ENCODE measurements around the gene GPR17. TPM values are rescaled to one million over a fixed set of nuclear protein-coding genes. Genes with fewer than 3 reads are reported as not detected.

Gene GPR17
- total RNA-seq, 1 experiment from 2014 or later: 0.35 TPM

- no peak overlapping the region for H3K4me3 Mint-ChIP-seq
- H3K4me1 Mint-ChIP-seq: peaks cover 8 to 22% of the 10 kb centered on the region in 2 experiments
- Histone ChIP-seq H3K27ac (ENCODE audit: insufficient read length, low read depth, low read length) (no peak overlapping the region), H2BK12ac (ENCODE audit: insufficient read length, low read depth, low read length) (no peak overlapping the region), H3K23ac (ENCODE audit: insufficient read length, low read depth, low read length) (no peak overlapping the region), H3K9ac (ENCODE audit: extremely low read depth, insufficient read length, low read length) (no peak overlapping the region), H3K56ac (ENCODE audit: insufficient read length, low read depth, low read length) (no peak overlapping the region), H4K20me1 (ENCODE audit: control insufficient read depth, insufficient read depth, insufficient read length) (no peaks in the 10 kb centered on the region), H3K79me2 (ENCODE audit: insufficient read depth, low read length) (no peaks in the 10 kb centered on the region), H3K4ac (ENCODE audit: low read depth, low read length) (no peak overlapping the region), H3K18ac (ENCODE audit: insufficient read length, low read depth, low read length) (no peak overlapping the region), H4K91ac (ENCODE audit: insufficient read length, low read depth, low read length) (no peak overlapping the region), H3K4me2 (ENCODE audit: insufficient read depth, insufficient read length, low read length) (no peak overlapping the region), H2BK5ac (ENCODE audit: insufficient read length, low read length) (no peak overlapping the region), H2AFZ (ENCODE audit: low read length) (no peak overlapping the region), H3K23me2 (ENCODE audit: insufficient read length, low read depth, low read length, poor library complexity, severe bottlenecking) (peaks cover 4% of the 10 kb centered on the region), H3K79me1 (ENCODE audit: insufficient read depth, low read depth, low read length, poor library complexity, severe bottlenecking) (no peaks in the 10 kb centered on the region), H3K14ac (ENCODE audit: insufficient read depth, low read length) (no peak overlapping the region; the same call in 1 of the 2 replicates), H3K4me1 (ENCODE audit: insufficient read depth, low read length) (no peaks in the 10 kb centered on the region), H2BK120ac (ENCODE audit: low read depth, low read length, poor library complexity, severe bottlenecking) (no peak overlapping the region), H3T11ph (ENCODE audit: low read length) (no peak overlapping the region), H3K9me3 (ENCODE audit: control insufficient read depth, low read depth, low read length) (no peaks in the 10 kb centered on the region), H2BK20ac (ENCODE audit: low read depth, low read length, poor library complexity, severe bottlenecking) (no peak overlapping the region), H2AK5ac (ENCODE audit: insufficient read length, low read length) (no peak overlapping the region), H4K5ac (ENCODE audit: insufficient read length, low read depth, low read length) (no peak overlapping the region), H3K27me3 (ENCODE audit: insufficient read depth, low read length) (no peaks in the 10 kb centered on the region), H2BK15ac (ENCODE audit: low read depth, low read length) (no peak overlapping the region), H4K8ac (replicated peaks; ENCODE audit: insufficient read length, low read depth, low read length) (no peak overlapping the region)
- WGBS (ENCODE audit: extremely low coverage, insufficient read length, low lambda C conversion rate): no CpG with 5 or more reads among the region's 6 CpGs
- no peak overlapping the region for H3K27ac Mint-ChIP-seq
- H3K27me3 Mint-ChIP-seq (ENCODE audit: low read depth): peaks cover 8% of the 10 kb centered on the region
- no peaks in the 10 kb centered on the region for H3K9me3 Mint-ChIP-seq
- no peak for DNase-seq
- TF ChIP-seq CTCF (conservative IDR thresholded peaks at IDR 0.05): no peak
- no peaks in the 10 kb centered on the region for H3K36me3 Mint-ChIP-seq (ENCODE audit: insufficient read depth in 1 of 3, low read depth in 3 of 3)
Measured at GRCh38 chr2:127648321-127648720, 2.4 kb downstream of the GPR17 start.

Measured in H9 (cell line).